Liver (tissue), 9 donors: ENCODE measurements around the gene SLC12A2. TPM values are rescaled to one million over a fixed set of nuclear protein-coding genes. Genes with fewer than 3 reads are reported as not detected.

Source experiments
- DNase-seq: peaks from one replicate; pipeline ENCODE4 v3.0.0-alpha.2; 2017; ENCODE audit warnings: low spot score
- H3K27ac ChIP-seq, 2 donors: one replicate each; pipeline ENCODE4 v1.7.0; 2013; ENCODE audit warnings: inconsistent platforms in 2 of 2, low read length in 2 of 2, control low read depth in 1 of 2, low read depth in 1 of 2, mild to moderate bottlenecking in 1 of 2
- H3K27me3 ChIP-seq, 4 donors: one replicate each; pipeline versions ENCODE4 v1.6.1 to v1.7.0; 2013; ENCODE audit warnings: low read length in 3 of 4, inconsistent platforms in 1 of 4, mild to moderate bottlenecking in 1 of 4, moderate library complexity in 1 of 4; ENCODE audit not compliant: control insufficient read depth in 4 of 4, insufficient read depth in 4 of 4
- H3K36me3 ChIP-seq, 4 donors: one replicate each; pipeline versions ENCODE4 v1.6.1 to v1.7.0; 2013; ENCODE audit warnings: low read length in 3 of 4, mild to moderate bottlenecking in 3 of 4, low read depth in 1 of 4, moderate library complexity in 1 of 4; ENCODE audit not compliant: control insufficient read depth in 4 of 4, insufficient read depth in 3 of 4
- H3K4me1 ChIP-seq, 4 donors: one replicate each; pipeline versions ENCODE4 v1.6.1 to v1.7.0; 2013; ENCODE audit warnings: low read length in 3 of 4, mild to moderate bottlenecking in 3 of 4, moderate library complexity in 1 of 4; ENCODE audit not compliant: control insufficient read depth in 4 of 4, insufficient read depth in 4 of 4
- H3K4me3 ChIP-seq, 3 donors: one replicate each; pipeline versions ENCODE4 v1.6.1 to v1.7.0; 2013; ENCODE audit warnings: low read length in 3 of 3, control low read depth in 1 of 3, low read depth in 1 of 3, mild to moderate bottlenecking in 1 of 3
- H3K9ac ChIP-seq, 2 donors: one replicate each; pipeline ENCODE4 v1.7.0; 2013; ENCODE audit warnings: low read length in 2 of 2, mild to moderate bottlenecking in 2 of 2, moderate library complexity in 2 of 2, control low read depth in 1 of 2, low read depth in 1 of 2
- H3K9me3 ChIP-seq, 4 donors: one replicate each; pipeline versions ENCODE4 v1.6.1 to v1.7.0; 2013; ENCODE audit warnings: low read length in 3 of 4; ENCODE audit not compliant: control insufficient read depth in 4 of 4
- EGR1 ChIP-seq, 2 donors: IDR thresholded peaks; 2 replicates each; pipeline ENCODE4 v1.6.1; 2016 to 2018; ENCODE audit warnings: antibody characterized with exemption in 2 of 2, low read depth in 2 of 2
- FOXA1 ChIP-seq: IDR thresholded peaks from 2 replicates; pipeline ENCODE4 v1.6.1; 2016; ENCODE audit warnings: antibody characterized with exemption
- FOXA2 ChIP-seq: IDR thresholded peaks from 2 replicates; pipeline ENCODE4 v1.6.1; 2016; ENCODE audit warnings: antibody characterized with exemption
- GABPA ChIP-seq, 2 donors: IDR thresholded peaks in 1 of 2; conservative IDR thresholded peaks in 1 of 2; 2 replicates each; pipeline ENCODE4 v1.6.1; 2016; ENCODE audit warnings: antibody characterized with exemption in 2 of 2, mild to moderate bottlenecking in 1 of 2, moderate library complexity in 1 of 2
- HNF4A ChIP-seq, 2 donors: conservative IDR thresholded peaks; 2 replicates each; pipeline ENCODE4 v1.6.1; 2016; ENCODE audit warnings: antibody characterized with exemption in 2 of 2, mild to moderate bottlenecking in 2 of 2
- HNF4G ChIP-seq: IDR thresholded peaks from 2 replicates; pipeline ENCODE4 v1.6.1; 2016; ENCODE audit warnings: antibody characterized with exemption
- NR2F2 ChIP-seq: IDR thresholded peaks from 2 replicates; pipeline ENCODE4 v1.6.1; 2016; ENCODE audit warnings: antibody characterized with exemption
- RAD21 ChIP-seq, 2 donors: IDR thresholded peaks; 2 replicates each; pipeline ENCODE4 v1.6.1; 2016; ENCODE audit warnings: antibody characterized with exemption in 2 of 2, mild to moderate bottlenecking in 2 of 2
- RXRA ChIP-seq, 2 donors: IDR thresholded peaks; 2 replicates each; pipeline ENCODE4 v1.6.1; 2017 to 2018; ENCODE audit warnings: antibody characterized with exemption in 2 of 2, mild to moderate bottlenecking in 1 of 2
- SP1 ChIP-seq: IDR thresholded peaks from 2 replicates; pipeline ENCODE4 v1.6.1; 2018; ENCODE audit warnings: antibody characterized with exemption, mild to moderate bottlenecking
- TAF1 ChIP-seq: conservative IDR thresholded peaks from 2 replicates; pipeline ENCODE4 v1.6.1; 2016; ENCODE audit warnings: antibody characterized with exemption, mild to moderate bottlenecking
- YY1 ChIP-seq: IDR thresholded peaks from 2 replicates; pipeline ENCODE4 v1.6.1; 2016; ENCODE audit warnings: antibody characterized with exemption, mild to moderate bottlenecking
- WGBS: extraction: QIAGEN DNeasy Blood & Tissue Kit; methylation state at CpG from one replicate; pipeline ENCODE4 v1.1.7; 2013; 5-methylcytosine and 5-hydroxymethylcytosine counted together
- polyA plus RNA-seq, 2 donors: library from polyadenylated mRNA; stranded (reverse) in 1 of 2; unstranded in 1 of 2; fragments of 200-250 nt in 1 of 2; fragments of >200 nt in 1 of 2; fragmentation: Nextera tagmentation in 1 of 2; extraction: Ambion mirVana in 1 of 2; gene quantifications; one replicate each; pipeline versions ENCODE4 v1.2.1 to v1.2.3, GENCODE V29; 2013 to 2015
- total RNA-seq, 2 donors: library from RNA; depleted of rRNA; stranded (reverse); fragments of >200 nt; gene quantifications; one replicate each; pipeline ENCODE4 v1.2.3, GENCODE V29; 2014
- TF ChIP-seq, protein P1 (sequence below): IDR thresholded peaks from 2 replicates; pipeline ENCODE4 v1.6.1; 2016; ENCODE audit warnings: antibody characterized with exemption, mild to moderate bottlenecking
- TF ChIP-seq, protein P2 (sequence below): IDR thresholded peaks from 2 replicates; pipeline ENCODE4 v1.6.1; 2016; ENCODE audit warnings: antibody characterized with exemption
- TF ChIP-seq, protein P3 (sequence below): IDR thresholded peaks from 2 replicates; pipeline ENCODE4 v1.6.1; 2016; ENCODE audit warnings: antibody characterized with exemption
- TF ChIP-seq, protein P4 (sequence below): fragments of 150-350 bp; IDR thresholded peaks from 2 replicates; pipeline ENCODE4 v1.5.1; 2017; ENCODE audit warnings: improper control_type of control experiment, low read depth, low read length; ENCODE audit not compliant: missing input control
- donor health status: healthy.
- donor health status: healthy.
- donor health status: healthy.
- donor health status: healthy.
- donor health status: healthy.

Gene SLC12A2
- total and polyA plus RNA-seq, 4 donors = 2.5 to 10.9 (median 5.7) TPM

DNA sequence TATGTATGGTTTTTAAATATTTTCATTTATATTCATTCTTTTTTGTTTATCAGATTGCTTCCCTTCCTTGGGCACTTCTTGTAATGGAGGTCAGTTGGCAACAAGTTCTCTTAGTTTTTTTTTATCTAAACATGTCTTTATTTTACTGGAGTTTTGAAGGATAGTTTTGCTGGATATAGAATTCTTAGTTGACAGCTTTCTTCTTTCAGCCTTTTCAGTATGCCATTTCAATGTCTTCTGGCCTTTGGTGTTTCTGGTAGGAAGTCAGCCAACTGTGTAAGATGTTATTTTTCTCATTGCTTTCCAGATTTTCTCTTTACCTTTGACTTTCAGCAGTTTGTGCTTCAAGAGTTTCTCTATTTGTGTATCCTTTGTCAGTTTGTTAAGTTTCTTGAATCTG, 14.2 kb downstream of the SLC12A2 start:
- Histone ChIP-seq H3K36me3 (no peaks in the 10 kb centered on the region), H3K27ac (no peak overlapping the region), H3K9ac (no peak overlapping the region), H3K9me3 (peaks cover 0 to 14% (median 2%) of the 10 kb centered on the region in 4 donors), H3K4me1 (no peaks in the 10 kb centered on the region), H3K4me3 (no peak overlapping the region), H3K27me3 (no peaks in the 10 kb centered on the region)
- TF ChIP-seq FOXA2 (no peak), HNF4A (conservative IDR thresholded peaks at IDR 0.05) (no peak), YY1 (no peak), HNF4G (no peak), RXRA (IDR thresholded peaks at IDR 0.05) (no peak), NR2F2 (no peak), RAD21 (IDR thresholded peaks at IDR 0.05) (no peak), GABPA (IDR thresholded peaks at IDR 0.05 in 1 of 2, conservative IDR thresholded peaks at IDR 0.05 in 1 of 2) (no peak), TAF1 (no peak)
- TF ChIP-seq, protein P1, sequence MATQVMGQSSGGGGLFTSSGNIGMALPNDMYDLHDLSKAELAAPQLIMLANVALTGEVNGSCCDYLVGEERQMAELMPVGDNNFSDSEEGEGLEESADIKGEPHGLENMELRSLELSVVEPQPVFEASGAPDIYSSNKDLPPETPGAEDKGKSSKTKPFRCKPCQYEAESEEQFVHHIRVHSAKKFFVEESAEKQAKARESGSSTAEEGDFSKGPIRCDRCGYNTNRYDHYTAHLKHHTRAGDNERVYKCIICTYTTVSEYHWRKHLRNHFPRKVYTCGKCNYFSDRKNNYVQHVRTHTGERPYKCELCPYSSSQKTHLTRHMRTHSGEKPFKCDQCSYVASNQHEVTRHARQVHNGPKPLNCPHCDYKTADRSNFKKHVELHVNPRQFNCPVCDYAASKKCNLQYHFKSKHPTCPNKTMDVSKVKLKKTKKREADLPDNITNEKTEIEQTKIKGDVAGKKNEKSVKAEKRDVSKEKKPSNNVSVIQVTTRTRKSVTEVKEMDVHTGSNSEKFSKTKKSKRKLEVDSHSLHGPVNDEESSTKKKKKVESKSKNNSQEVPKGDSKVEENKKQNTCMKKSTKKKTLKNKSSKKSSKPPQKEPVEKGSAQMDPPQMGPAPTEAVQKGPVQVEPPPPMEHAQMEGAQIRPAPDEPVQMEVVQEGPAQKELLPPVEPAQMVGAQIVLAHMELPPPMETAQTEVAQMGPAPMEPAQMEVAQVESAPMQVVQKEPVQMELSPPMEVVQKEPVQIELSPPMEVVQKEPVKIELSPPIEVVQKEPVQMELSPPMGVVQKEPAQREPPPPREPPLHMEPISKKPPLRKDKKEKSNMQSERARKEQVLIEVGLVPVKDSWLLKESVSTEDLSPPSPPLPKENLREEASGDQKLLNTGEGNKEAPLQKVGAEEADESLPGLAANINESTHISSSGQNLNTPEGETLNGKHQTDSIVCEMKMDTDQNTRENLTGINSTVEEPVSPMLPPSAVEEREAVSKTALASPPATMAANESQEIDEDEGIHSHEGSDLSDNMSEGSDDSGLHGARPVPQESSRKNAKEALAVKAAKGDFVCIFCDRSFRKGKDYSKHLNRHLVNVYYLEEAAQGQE = no peak
- DNase-seq = no peak

DNA sequence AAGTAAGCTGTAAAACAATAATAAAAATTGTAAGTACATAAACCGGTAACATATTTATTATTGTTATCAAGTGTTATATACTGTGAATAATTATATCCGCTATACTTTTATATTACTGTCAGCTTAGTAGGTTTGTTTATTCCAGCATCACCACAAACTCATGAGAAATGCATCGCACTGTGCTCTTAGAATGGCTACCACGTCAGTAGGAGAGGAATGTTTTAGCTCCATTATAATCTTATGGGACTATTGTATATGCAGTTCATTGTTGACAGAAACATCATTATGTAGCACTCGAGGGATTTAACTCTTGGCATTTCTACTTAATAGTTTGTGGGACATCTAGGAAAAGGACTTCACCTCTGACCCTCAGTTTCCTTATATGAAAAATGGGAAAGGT, 16.4 kb downstream of the SLC12A2 start:
- H3K36me3 ChIP-seq = no peaks in the 10 kb centered on the region
- DNase-seq = no peak
- no peak overlapping the region for H3K27ac ChIP-seq
- H3K9me3 ChIP-seq = peaks cover 0 to 14% (median 2%) of the 10 kb centered on the region in 4 donors
- TF ChIP-seq HNF4G (no peak), YY1 (no peak), EGR1 (IDR thresholded peaks at IDR 0.05; ENCODE audit: low read depth in 2 of 2) (no peak), RAD21 (IDR thresholded peaks at IDR 0.05) (no peak), NR2F2 (no peak), GABPA (IDR thresholded peaks at IDR 0.05 in 1 of 2, conservative IDR thresholded peaks at IDR 0.05 in 1 of 2) (no peak), RXRA (IDR thresholded peaks at IDR 0.05) (no peak), SP1 (no peak), HNF4A (conservative IDR thresholded peaks at IDR 0.05) (no peak), FOXA1 (no peak), FOXA2 (no peak)
- TF ChIP-seq, protein P2, sequence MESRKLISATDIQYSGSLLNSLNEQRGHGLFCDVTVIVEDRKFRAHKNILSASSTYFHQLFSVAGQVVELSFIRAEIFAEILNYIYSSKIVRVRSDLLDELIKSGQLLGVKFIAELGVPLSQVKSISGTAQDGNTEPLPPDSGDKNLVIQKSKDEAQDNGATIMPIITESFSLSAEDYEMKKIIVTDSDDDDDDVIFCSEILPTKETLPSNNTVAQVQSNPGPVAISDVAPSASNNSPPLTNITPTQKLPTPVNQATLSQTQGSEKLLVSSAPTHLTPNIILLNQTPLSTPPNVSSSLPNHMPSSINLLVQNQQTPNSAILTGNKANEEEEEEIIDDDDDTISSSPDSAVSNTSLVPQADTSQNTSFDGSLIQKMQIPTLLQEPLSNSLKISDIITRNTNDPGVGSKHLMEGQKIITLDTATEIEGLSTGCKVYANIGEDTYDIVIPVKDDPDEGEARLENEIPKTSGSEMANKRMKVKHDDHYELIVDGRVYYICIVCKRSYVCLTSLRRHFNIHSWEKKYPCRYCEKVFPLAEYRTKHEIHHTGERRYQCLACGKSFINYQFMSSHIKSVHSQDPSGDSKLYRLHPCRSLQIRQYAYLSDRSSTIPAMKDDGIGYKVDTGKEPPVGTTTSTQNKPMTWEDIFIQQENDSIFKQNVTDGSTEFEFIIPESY = no peak
- TF ChIP-seq, protein P3, sequence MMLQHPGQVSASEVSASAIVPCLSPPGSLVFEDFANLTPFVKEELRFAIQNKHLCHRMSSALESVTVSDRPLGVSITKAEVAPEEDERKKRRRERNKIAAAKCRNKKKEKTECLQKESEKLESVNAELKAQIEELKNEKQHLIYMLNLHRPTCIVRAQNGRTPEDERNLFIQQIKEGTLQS = no peak
- TF ChIP-seq, protein P4, sequence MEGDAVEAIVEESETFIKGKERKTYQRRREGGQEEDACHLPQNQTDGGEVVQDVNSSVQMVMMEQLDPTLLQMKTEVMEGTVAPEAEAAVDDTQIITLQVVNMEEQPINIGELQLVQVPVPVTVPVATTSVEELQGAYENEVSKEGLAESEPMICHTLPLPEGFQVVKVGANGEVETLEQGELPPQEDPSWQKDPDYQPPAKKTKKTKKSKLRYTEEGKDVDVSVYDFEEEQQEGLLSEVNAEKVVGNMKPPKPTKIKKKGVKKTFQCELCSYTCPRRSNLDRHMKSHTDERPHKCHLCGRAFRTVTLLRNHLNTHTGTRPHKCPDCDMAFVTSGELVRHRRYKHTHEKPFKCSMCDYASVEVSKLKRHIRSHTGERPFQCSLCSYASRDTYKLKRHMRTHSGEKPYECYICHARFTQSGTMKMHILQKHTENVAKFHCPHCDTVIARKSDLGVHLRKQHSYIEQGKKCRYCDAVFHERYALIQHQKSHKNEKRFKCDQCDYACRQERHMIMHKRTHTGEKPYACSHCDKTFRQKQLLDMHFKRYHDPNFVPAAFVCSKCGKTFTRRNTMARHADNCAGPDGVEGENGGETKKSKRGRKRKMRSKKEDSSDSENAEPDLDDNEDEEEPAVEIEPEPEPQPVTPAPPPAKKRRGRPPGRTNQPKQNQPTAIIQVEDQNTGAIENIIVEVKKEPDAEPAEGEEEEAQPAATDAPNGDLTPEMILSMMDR = no peak
- TF ChIP-seq, protein P1 = no peak
- no peak overlapping the region for H3K9ac ChIP-seq
- no peaks in the 10 kb centered on the region for H3K4me1 ChIP-seq
- H3K27me3 ChIP-seq = no peaks in the 10 kb centered on the region
- 87% methylated on average over 5 of the region's 5 CpGs for WGBS
- H3K4me3 ChIP-seq = no peak overlapping the region
